IPS-NIHi7 (cell line): ENCODE results near the gene SOX6.

Experiments used
- DNase-seq: peaks from one replicate; pipeline ENCODE4 v3.0.0; 2012; ENCODE audit warnings: mixed read lengths; ENCODE audit errors: extremely low spot score

Gene SOX6

DNA sequence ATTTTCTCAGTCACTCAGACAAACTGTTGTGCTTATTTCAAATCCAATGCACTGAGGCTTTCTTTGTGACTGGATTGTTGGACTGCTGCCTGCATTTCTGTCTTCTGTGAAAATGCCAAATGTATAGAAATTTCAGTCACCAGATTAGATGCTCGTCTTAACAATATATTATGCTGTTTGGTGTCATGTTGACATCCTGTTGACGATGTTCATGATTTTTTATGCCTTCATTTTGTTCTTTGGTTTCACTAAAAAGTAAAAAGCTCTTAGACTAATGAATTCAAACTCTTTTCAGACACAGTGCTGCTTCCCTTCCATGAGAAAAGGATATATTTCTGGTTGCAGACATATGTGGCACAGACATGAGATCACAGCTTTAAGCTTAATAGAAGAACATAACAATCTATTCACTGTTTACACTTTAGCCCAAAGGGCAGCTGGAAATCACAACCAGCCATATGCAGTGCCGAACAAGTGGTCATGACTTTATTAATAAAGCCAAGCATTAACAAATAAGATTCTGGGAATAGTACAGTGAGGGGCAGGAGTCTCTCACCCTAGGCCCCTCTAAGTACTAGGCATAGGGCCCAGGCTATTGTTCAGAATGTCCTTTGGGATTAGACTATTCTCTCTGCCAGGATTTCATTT, 9.4 kb upstream of the SOX6 start:
- DNase-seq: no peak

DNA sequence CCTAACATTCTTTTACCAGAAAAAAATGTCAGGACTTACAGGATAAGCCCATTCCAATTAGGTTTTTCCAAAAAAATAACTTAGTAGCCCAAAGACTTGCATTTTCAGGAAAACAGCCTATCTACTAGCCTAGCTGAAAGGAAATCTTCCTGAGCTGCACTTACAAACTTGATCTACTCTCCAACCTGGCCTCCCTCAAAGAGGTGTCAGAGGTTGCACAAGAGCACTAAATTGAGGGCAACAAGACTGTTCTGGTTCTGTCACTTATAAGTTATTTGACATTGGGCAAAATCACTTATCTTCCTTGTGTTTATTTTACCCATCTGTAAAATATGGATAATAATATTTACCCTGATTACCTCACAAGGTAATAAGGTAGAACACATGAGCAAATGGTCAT, 7.9 kb upstream of the SOX6 start:
- DNase-seq: no peak

DNA sequence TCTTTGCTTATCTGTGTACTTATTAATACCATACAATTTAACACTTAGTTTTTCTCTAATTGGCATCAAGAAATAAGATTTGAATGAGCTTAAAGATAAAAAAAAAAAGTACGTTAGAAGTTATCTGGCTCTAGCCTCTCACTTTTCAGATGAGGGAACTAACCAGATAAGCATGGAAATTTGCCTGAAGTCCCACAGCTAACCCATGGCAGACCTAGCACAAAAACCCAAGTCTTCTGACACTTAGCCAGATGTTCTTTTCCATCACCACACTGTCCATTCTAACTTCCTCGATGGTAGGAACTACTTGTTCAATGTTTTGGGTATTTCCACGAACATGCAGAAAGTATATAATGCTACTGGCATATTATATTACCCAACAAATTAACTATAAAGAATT, 7.4 kb upstream of the SOX6 start:
- no peak for DNase-seq

DNA sequence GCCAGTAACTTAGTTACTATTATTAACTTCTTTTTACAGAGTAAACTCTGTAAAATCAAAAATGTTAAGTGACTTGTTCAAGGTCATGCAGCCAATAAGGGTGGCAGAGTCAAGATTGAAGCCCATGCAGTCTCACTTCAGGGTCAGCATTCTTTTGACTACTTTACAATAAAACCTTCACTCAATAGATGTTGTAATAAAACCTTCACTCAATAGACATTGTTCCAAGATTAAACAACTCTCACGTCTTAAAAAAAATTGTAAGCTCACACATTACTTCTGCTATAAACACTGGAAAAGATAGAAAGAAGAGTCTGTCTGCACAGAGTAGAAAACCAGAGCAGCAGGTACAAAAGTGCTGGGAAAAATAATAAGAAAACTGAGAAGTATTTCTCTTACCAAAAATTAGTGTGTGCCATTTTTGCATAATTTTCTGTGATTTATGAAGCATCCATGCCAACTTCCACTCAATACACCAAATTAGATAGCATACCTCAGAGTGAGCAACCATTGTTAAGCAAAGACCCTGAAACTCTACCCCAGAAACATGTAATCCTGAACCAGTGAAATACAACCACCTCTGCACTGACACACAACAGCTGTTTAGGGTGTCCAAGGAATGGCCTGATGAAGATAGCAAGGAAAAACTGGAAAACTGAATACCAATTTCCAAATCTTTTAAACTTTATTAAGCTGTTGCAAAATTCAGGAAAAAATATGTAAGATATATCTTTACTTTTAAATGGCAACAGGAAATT, 4.9 kb upstream of the SOX6 start:
- DNase-seq: no peak

DNA sequence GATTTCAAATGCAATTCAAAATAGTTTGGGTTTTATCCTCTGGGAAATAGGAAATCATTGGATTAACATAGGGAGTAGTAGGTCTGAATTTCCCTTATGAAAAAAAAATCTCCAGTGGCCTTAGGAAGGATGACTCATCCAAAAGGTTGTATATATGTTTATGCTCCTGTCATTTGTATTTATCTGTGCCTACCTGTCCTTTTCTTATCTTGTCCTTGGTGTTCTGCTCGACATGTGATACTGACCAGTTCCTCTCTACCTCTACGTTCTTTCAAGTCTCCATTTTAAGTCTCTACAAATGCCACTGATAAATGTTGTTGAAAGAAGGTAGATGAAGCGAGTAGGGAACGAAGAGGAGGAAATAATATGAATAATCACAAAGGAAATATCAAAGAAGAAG, 3.0 kb upstream of the SOX6 start:
- no peak for DNase-seq

DNA sequence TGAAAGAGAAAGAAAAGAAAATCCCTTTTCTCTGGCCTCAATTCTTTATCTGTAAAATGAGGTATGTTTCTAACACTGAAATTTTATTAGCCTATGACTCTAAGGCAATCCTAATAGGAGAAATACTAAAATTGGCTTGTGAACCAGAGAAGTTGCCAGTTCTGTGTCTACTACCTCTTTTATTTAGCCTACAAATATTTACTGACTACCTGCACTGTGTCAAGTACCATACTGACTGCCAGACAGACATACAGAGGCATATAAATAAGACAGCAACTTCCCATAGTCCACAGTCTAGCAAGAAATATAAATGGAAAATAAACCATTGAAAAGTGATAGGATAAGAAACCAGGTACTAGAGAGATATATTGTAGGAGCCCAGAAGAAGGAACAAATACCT, 2.4 kb upstream of the SOX6 start:
- no peak for DNase-seq

DNA sequence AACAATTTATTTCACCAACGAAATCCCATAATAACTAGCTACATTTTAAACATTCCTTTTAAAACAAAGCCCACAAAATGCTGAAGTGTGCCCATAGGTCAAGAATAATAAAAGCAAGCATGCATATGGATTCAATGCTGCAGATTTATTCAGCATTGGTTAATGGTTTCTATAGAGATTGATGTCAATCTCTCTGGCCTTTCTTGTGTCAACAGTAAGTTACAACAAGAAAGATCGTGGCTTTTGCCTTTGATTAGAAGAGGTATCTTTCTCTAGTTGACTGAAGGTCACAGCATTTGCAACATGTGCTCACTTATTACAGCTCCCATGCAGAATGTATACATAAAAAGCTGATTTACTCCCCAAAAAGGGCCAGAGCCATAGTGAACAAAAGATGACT, 1.4 kb upstream of the SOX6 start:
- no peak for DNase-seq

DNA sequence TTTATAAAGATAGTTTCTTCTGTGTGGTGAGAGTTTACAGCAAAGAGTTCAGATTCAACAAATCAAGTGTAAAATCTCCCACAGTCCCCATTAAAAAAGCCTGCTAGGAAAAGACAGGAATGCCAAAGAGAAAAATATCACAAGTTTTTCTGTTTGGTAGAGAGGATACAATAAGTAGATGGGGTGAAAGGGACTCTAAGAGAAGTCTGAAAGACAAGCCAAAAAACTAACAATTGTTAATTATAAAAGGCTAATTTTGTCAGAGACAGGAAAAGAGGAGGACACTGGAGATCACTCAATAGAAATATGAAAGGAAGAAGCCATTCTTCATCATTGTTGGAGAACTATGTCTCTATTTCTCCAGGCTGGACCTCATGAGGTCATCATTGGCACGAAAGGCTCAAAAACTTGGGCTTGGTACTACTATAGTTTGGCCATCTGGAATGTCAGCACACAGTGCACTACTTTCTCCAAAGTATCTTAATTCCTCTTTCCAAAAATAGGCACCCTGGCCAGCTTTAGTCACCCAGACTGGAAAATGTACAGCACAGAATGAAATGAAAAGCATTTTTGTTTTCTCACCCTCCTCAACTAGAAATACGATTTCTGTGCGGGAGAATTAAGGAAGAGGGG, 531 bp upstream of the SOX6 start:
- DNase-seq: no peak

DNA sequence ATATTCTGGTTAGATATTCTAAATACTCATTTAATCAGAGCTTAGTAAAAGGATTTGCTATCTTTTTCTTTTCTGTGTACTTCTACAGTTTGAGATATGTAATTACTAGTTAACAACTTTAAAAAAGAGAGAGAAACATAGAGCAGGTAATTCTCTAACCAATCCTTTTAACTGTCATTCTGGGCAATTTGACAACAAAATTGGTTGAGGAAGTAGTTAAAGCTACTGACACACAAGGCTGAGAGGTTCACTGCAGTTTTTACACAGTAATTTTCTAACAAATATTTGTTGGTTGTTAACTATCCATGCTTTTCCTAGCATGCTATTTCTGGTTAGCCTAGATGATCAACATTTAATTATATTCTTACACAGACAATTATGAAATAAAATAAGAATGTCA, 3.6 kb downstream of the SOX6 start:
- no peak for DNase-seq

DNA sequence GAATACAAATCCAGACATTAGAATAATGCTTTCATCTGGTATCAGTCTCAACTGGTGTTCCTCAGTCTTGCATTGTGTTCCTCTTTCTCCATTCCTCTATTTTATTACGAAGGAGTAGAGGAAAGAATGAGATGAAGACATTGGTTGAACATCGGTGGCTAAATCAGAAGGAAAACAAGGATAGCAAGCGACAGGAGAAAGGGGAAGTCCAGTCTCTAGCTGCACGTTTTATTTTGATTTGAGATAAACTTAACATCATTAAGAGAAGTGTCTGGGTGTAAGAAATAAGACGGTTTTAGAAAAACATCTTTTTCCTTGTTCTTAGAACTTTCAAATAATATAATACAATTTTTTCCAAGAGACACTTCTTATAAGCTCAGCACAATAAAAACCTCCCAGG, 6.2 kb downstream of the SOX6 start:
- DNase-seq: no peak

DNA sequence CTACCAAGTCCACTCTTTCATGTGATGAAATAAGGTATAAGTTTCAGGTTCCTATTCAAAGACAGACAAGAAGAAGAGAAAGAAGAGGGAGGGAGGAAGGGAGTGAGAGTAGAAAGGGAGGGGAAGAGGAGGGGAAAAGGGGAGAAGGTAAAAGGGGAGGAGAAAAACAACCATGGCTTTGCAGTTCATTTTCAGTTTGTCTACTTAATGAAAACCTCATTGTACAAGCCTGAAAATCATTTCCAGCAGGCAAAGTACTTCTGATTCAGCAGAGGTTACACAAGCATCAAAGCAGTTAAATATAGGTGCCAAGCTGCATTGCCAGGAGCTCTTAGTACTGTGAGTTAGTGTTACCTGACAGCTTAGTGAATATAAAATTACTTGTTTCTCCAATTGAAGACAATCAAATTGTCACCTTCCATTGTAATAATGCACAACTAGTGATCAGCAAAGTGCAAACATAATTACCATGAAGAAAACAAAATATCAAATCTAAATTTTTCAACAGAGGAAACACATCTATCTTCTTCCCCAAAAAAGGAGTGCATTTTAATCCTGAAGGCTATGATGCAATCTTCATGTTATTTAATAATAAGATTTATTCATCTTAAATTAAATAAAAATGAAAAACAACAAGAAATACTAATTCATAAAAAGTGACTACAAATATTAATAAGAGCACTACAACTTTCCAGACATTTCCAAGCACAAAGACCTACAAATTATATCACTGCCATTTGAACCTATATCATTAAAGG, 8.2 kb downstream of the SOX6 start:
- DNase-seq: no peak

DNA sequence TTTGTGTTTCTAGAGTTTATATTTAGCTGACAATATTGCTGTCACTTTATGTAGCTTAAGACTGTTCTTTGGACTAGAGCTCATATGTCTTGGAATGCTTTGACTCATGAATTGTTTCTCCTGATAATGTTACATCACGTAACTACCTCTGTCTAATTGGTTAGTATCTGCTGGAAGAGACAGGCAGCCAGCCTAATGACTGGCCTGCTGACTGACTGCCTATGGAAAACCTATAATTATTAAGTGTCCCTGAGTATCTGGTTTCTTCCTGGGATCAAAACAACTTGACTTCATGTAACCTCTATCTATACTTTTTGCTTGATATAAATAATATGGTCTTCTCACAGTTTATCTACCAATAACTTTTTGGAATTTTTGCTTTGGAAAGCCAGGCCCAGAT, 9.4 kb downstream of the SOX6 start:
- no peak for DNase-seq

DNA sequence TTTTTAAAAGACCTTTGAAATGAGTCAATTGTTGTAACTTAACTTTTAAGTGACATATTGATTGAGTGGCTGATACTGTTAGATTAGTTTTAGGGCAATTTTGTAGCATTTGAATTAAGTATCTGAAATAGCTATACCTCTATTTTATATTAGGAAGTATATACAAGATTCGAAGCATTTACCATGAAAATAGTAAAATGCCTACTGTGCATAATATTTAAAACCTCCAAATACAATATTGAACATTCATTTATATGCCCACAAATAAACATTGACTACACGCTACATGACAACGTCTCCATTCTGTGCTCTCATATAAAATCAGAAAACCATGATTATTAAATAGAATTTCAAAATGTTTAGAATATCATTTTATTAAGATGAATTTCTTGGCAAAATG, 14.5 kb downstream of the SOX6 start:
- DNase-seq: no peak

DNA sequence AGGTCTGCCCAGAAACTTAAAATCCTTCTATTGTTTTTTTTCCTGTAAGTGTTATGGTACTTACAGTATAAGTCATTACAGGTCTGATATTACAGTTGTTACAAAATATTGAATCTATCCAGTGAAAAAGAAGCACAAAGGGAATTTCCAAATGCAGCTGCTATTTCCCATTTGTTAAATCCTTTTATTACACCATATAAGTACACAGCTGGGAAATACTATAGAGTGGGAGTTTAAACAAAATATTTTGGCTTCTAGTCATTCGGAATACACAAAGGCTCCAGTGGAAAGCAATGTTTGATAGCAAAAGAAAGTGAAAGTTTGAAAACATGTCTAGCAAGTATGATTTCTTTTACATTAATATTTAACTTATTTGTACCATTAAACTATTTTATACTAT, 18.0 kb downstream of the SOX6 start:
- no peak for DNase-seq

DNA sequence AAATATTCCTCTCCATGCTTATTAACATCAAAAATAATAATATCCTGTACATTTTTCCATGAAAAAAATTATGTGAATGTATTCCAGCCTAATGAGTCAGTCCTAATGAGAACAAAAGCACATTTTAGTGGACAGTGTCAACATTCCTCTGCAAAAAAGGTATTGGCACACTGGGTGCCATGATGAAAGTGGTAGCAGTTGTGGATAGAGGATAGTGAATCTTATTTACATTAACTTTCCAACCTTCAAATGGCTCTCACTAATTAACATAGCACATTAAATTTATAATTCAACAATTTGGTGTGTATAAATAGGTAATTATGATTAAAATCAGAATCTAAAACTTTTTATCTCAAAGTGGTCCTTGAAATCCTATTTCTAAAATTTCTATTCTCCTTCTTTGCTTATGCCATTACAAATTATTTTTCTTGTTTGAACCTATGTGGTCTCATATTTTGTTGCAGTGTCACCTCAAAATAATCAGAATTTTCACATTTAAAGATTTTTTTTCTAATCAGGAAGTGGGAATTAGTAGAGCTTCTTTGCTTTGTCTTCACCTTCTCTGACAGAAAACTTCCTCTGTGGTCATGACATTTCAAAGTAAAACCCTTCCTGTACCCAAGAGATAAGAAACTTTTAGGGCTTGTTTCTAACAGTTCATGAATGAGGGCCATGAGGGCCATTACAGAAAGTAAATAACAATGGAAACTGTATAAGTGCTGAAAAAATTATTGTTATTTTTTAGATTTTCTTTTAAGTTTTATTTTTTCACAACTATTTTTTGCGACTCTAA, 18.7 kb downstream of the SOX6 start:
- no peak for DNase-seq

DNA sequence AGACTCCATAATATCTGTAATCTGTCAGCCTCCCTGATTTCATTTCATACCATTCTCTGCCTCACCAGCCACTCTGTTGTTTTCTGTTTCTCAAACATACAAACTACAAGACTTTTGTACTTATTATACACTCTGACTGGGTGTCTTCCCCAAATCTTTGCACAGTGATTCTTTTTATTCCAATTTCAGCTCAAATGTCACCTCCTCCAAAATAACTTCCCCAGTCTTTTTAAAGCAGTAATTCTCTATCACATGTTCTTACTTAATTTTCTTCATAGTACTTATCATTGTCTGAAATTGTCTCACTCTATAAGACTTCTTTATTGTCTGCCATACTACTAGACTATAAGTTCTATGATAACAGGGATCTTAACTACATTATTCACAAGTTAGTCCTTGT, 19.6 kb downstream of the SOX6 start:
- no peak for DNase-seq

DNA sequence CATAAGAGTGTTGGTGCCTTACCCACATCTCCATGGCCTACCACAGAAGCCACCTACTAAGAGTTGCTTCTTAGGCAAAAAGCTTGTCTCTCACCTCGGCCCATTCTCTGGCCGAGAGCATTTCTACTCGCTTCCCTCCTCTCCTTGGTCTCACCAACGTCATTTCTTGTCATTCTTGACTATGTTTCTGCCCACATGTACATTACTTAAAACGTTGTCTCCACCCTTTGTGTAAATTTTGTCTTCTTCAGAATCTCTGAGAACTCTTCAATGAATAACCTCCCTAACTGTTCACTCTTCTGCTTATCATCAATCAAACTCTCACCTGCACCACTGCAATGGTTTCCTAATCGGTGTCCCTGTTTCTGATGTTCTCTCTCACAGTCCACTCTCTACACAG, 20.1 kb downstream of the SOX6 start:
- no peak for DNase-seq

DNA sequence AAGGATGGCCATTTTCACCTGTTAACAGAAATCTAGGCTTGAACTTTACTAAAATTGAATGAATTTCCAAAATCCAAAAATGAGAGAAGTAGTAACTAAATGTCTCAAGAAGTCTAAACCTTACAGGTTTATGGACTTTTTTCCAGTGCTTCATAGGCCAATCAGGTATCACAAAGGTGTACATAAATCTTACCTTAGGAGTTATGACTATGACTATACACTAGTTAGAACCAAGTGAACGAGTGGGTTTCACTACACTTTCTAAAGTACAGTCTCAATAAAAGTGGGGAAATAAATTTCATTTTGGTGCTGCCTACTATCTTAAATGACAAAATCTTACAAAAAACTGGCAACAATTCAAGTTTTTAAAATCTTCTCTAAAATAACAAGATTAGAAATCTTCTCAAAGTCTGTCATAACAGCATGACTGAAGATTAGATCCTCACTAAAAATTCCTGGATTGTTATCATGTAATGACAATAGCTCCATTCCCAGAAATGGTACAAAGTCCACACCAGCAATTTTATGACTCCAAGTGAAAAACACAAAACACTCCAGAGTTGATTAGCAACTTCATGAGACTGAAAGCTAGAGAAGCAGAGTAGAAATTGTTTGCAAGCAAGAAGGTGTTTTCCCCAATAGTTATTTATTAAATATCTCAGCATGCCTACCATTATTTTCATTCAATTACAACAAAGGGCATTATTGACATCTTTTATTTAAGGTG, 20.9 kb downstream of the SOX6 start:
- DNase-seq: no peak

DNA sequence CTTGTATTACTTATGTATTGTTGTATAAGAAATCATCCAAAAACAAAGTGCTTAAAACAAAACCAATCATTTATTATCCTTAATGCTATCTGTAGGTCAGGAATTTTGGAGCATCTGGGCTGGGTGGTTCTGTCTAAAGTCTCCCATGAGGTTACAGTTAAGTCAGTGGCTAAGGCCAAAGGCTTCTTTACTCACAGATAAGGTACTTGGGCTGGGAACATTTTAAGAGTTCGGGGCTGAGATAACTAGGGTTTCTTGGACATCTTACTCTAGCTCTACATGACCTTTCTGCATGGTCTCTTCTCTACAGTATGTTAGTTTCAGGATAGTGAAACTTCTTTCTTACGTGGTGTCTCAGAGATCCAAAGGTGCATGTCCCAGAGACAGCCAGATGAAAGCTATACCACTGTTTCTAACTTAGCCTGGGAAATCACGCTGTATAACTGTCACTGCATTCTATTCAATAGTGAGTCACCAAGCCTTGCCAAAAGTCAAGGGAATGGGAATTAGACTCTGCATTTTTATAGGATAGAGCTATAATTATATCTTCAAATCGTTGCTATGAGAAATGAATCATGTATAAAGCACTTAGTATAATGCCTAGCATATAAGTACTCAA, 29.6 kb downstream of the SOX6 start:
- no peak for DNase-seq

DNA sequence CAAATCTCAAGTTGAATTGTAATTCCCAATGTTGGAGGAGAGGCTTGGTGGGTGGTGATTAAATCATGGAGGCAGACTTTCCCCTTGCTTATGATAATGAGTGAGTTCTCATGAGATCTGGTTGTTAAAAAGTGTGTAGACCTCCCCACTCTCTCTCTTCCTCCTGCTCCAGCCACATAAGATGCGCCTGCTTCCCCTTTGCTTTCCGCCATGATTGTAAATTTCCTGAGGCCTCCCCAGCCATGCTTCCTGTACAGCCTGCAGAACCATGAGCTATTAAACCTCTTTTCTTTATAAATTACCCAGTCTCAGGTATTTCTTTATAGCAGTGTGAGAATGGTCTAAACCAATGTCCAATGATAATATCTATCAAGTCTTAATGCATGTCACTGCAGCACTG, 34.2 kb downstream of the SOX6 start:
- no peak for DNase-seq

DNA sequence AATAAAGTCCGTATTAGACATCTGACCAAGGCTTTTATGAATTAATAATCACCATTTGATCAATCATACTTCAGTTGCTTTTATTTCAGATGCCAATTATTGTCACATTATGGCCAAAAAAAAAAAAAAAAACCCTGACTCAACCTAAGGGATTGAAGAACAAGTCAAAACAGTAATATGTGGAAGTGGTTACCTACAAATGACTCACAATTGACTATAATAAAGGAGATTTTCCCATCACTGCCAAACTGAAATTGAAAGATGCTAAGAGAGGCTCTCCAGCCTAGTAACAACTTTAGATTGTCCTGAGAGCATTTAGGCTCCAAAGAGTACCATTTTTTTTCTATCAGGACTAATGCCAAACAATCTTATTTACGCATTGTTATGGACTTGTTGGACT, 35.2 kb downstream of the SOX6 start:
- no peak for DNase-seq
